Activated T-helper 2 cell treated with anti-CD3 and anti-CD28 coated beads, Interferon-gamma antibody, Interleukin-2, Interleukin-4, amounts not matched to agents 10 μg/mL and 5 μg/mL and 100 μg/mL, durations not matched to agents 14 hours and 24 hours and 36 hours (primary cell): ENCODE measurements around the gene POLL. TPM values are rescaled to one million over a fixed set of nuclear protein-coding genes. Genes with fewer than 3 reads are reported as not detected.
"Not testable (repeated sequence)": the region's sequence is repeated elsewhere in the genome, so short reads cannot be mapped to it uniquely, and the experiment has no call there.

Source experiments
- DNase-seq: peaks from one replicate; pipeline ENCODE4 v3.0.0; 2021; ENCODE audit warnings: low spot score
- H3K27ac Mint-ChIP-seq: one replicate; pipeline ENCODE4 v1.8.0; 2021; ENCODE audit warnings: mixed read lengths
- H3K27me3 Mint-ChIP-seq: one replicate; pipeline ENCODE4 v1.8.0; 2021; ENCODE audit warnings: low read depth, mixed read lengths
- H3K36me3 Mint-ChIP-seq: one replicate; pipeline ENCODE4 v1.8.0; 2021; ENCODE audit warnings: low read depth, mixed read lengths
- H3K4me1 Mint-ChIP-seq: one replicate; pipeline ENCODE4 v1.8.0; 2021; ENCODE audit warnings: low read depth, mixed read lengths
- H3K4me3 Mint-ChIP-seq: one replicate; pipeline ENCODE4 v1.8.0; 2021; ENCODE audit warnings: low read depth, mild to moderate bottlenecking, moderate library complexity, mixed read lengths
- H3K9me3 Mint-ChIP-seq: one replicate; pipeline ENCODE4 v1.8.0; 2021; ENCODE audit warnings: mixed read lengths
- intact Hi-C: fragments of 100-400 bp; cut with micrococcal nuclease; formaldehyde crosslinking; loops from one replicate; pipeline ENCODE4 v1.15.1; 2023
- total RNA-seq: library from RNA; stranded (reverse); gene quantifications from 2 replicates; pipeline ENCODE4 v1.2.3, GENCODE V29; 2022

POLL gene
- total RNA-seq = 32.4 and 33.4 TPM in 2 replicates

DNA sequence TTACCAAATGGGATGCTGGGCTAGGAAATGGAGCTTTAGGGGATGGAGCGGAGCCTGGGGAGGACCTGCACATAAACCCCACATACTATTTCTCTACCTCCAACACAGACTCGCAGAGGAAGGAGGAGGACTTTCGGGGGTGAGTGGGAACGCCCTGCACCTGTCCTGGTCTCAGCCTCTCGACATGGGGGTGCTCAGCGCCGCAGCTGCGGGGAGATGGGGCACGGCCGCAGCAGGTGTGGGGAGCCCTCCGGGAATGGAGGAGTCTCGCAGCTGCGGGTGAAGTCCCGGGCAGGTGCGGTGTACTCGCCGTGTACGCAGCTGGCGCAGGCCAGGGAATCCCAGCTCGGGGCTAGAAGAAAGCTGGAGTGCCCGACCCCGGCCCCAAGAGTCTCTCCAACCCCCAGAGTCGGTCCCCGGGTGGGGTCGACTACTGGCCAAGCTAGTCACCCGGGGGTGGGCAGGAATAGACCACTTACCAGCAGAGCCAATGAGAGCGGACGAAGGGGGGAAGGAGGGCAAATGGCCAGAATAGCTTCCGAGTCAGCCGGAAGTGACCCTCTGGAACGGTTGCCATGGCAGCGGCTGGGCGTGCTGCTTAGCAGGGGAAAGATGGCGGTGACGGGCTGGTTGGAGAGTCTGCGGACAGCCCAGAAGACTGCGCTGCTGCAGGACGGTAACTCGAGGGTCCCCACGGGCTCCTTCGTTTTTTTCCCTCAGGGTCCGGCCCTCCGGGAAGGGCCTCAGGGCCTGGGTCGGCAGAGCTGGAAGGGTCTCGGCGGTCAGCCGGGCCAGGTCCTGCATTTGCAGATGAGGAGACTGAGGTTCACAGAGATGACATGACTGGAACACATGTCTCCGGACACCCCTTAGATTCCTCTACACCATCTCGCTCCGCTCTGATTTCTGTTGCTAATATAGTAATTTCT is at the start of gene POLL, which contains the start of gene DPCD:
POLL (minus strand) TSS at position 533 of the 929 bp plus-strand sequence. CDS start 897 bp downstream, outside the sequence.
DPCD (plus strand) TSS at position 597 of the 929 bp plus-strand sequence; CDS start at position 613, 16 bp downstream.
- H3K27me3 Mint-ChIP-seq = no peaks in the 10 kb centered on the region
- peak within 1 kb of the TSS; percentile 76 for H3K27ac Mint-ChIP-seq
- intact Hi-C loops = no loop called here
- peaks cover 22% of the 10 kb centered on the region for H3K36me3 Mint-ChIP-seq
- peak within 1 kb of the TSS; percentile 95 for H3K4me3 Mint-ChIP-seq
- peaks cover 12% of the 10 kb centered on the region for H3K4me1 Mint-ChIP-seq
- DNase-seq = peak; percentile 83
- H3K9me3 Mint-ChIP-seq = no peaks in the 10 kb centered on the region

DNA sequence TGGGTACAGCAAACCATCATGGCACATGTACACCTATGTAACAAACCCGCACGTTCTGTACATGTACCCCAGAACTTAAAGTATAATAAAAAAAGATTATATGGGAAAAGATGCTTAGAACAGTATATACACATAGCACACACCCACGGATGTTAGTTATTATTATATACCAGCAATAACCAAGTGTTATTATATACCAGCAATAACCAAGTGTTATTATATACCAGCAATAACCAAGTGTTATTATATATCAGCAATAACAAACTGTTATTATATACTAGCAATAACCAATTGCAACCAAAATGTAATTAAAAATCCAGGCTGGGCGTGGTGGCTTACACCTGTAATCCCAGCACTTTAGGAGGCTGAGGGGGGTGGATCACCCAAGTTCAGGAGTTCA is 45.5 kb upstream of the POLL start:
- H3K27me3 Mint-ChIP-seq, H3K9me3 Mint-ChIP-seq, H3K27ac Mint-ChIP-seq, H3K4me3 Mint-ChIP-seq, DNase-seq, H3K4me1 Mint-ChIP-seq, intact Hi-C loops: not testable (repeated sequence)
- H3K36me3 Mint-ChIP-seq = peaks cover 20% of the 10 kb centered on the region

DNA sequence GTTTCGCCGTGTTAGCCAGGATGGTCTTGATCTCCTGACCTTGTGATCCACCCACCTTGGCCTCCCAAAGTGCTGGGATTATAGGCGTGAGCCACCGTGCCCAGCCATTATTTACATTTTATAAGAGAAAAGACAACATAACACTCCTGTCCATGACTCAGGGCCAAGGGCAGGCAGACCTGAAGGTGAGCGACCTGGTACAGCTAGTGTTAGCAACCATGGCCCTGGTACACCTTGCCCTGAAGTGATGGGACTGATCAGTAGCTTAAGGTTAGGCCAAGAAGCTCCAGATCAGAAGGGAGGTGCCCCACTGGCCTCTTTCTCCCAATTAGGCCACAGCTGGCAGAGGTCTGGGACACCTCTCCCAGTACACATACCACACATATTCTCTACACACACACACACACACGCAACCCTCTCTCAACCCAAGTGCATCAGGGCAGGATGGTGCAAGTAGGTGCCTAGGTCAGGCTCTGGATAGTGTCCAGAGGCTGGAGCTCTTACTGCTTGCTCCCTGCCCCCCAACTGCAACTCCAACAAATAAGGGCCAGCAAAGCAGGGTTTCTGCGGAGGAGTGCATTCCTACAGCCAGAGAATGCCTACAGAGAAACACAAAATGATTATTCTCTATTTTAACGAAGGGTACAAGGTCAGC is 43.9 kb upstream of the POLL start:
- no peak for DNase-seq
- Mint-ChIP-seq H3K4me1 (no peaks in the 10 kb centered on the region), H3K9me3 (no peaks in the 10 kb centered on the region), H3K27ac (no peak overlapping the region), H3K27me3 (no peaks in the 10 kb centered on the region), H3K36me3 (peaks cover 9% of the 10 kb centered on the region), H3K4me3 (no peak overlapping the region)
- intact Hi-C loops = no loop called here

DNA sequence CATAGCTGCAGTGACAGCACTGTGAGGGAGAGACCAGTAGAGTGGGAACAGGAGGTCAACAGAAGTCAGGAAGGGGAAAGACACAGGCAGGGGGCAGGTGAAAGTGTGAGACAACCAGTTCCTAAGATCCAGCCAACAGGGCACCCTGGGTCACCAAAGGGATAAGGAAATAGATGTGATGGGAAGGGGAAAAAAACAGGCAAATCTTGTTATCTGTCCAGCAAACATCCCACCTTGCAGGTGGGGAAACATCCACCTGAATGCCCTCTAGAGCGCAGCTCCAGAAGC is 42.5 kb upstream of the POLL start:
- Mint-ChIP-seq H3K4me3 (no peak overlapping the region), H3K27ac (no peak overlapping the region), H3K4me1 (no peaks in the 10 kb centered on the region), H3K9me3 (no peaks in the 10 kb centered on the region), H3K27me3 (no peaks in the 10 kb centered on the region), H3K36me3 (peaks cover 7% of the 10 kb centered on the region)
- no peak for DNase-seq
- intact Hi-C loops = no loop called here

DNA sequence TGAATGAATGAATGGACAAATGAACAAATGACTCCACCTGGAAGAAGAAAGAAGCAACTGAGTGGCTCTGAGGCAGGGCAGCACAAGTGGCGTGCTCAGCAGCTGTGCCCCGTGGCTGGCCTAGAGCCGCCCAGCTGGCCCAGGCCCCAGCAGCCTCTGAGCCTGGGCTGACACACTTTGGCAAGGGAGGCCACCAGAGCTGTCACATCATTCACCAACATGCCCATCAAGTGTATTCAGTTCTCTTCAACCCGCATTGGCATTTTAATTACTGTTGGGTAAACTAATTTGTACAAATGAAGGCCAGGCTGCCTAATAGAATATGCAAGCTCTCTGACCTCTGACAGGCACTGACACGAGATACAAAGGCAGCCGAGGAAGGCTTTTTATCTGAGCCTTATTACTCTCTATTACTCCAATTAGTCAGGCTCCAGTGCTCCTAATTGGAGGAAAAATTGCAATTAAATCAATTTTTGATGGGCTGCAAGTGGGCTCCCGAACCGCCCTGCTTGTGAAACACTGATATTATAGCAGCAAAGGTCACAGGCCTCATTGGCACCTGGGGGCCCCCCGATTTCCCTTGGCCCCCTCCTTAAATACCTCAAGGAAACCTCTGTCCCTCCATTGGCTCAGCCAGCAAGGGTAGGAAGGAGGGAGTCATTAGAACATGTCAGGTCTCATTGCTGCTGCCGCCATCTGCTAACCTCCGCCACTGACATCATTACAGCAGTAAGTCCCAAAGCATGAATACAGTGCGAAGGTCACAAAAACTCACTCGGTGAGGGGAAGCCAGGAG is 42.0 kb upstream of the POLL start:
- Mint-ChIP-seq H3K4me3 (no peak overlapping the region), H3K9me3 (no peaks in the 10 kb centered on the region), H3K36me3 (peaks cover 6% of the 10 kb centered on the region), H3K27me3 (no peaks in the 10 kb centered on the region), H3K27ac (no peak overlapping the region), H3K4me1 (no peaks in the 10 kb centered on the region)
- intact Hi-C loops = no loop called here
- no peak for DNase-seq

DNA sequence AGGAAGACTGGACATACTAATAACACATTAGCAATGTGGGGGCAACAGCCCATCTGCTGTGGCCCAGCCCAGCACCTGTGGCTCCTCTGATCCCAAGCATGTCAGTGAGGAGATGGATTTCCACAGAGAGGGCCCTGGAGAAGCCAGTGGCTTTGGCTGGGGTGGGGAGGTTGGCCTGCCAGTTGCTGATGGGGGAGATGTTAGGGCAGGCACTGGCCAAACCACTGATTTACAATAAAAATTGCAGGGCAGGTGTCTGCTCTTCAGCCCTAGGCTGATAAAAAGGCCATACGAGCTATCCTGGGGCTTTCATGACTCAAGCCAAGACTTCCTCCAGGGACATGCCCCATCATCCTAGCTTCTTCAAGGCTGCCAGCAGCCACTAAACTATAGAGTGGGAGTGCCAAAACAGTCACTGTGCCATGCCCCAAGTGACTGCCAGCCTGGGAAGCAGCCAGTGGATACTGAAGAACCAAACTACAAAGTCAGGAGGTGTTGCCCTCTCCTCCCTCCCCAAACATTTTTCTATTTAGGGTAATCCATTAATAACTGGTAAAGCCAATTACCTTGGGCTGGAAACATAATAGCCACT is 37.9 kb upstream of the POLL start:
- no peak overlapping the region for H3K4me3 Mint-ChIP-seq
- H3K9me3 Mint-ChIP-seq = no peaks in the 10 kb centered on the region
- intact Hi-C loops = no loop called here
- H3K36me3 Mint-ChIP-seq = peaks cover 27% of the 10 kb centered on the region
- H3K27me3 Mint-ChIP-seq = no peaks in the 10 kb centered on the region
- no peaks in the 10 kb centered on the region for H3K4me1 Mint-ChIP-seq
- DNase-seq = no peak
- H3K27ac Mint-ChIP-seq = no peak overlapping the region

DNA sequence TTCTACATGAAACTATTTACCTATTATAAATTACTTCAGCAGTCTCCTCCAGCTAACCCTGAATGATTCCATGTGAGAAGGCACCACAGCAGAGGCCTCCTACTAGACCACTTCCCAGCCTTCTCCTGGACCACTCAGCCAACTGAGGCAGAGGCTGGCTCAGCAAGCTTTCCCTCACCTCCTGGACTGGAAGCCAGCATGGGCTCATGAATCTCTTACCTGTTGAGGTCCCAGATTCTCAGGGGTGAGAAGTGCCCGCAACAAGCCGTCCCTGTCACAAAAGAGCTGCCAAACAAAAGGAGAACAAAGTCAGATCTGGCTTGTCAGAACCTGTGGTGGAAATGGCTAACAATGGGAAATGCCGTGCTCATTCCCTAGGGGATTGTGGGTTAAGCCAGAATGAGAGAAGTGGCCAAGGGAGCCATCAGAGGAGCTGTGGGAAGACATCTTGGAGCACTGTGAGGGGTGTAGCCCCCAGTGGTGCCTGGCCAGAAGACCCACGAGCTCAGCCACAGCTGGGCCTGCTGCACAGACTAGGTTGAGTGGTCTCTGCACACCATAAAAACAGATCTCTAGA is 36.6 kb upstream of the POLL start:
- H3K27me3 Mint-ChIP-seq = no peaks in the 10 kb centered on the region
- intact Hi-C loops = no loop called here
- H3K27ac Mint-ChIP-seq = no peak overlapping the region
- H3K36me3 Mint-ChIP-seq = peaks cover 32% of the 10 kb centered on the region
- no peak overlapping the region for H3K4me3 Mint-ChIP-seq
- H3K9me3 Mint-ChIP-seq = no peaks in the 10 kb centered on the region
- no peaks in the 10 kb centered on the region for H3K4me1 Mint-ChIP-seq
- DNase-seq = no peak

DNA sequence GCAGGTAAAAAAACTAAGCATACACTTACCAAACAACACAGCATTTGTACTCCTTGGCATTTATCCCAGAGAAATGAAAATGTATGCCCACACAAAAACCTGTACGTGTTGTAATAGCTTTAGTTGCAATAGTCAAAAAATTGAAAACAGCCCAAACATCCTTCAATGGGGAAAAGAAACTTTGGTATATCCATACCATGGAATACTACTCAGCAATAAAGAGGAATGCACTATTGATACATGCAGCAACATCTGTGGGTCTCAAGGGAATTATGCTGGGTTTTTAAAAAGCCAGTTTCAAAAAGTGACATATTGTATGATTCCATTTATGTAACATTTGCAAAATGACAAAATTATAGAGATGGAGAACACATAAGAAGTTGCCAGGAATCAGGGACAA is 35.5 kb upstream of the POLL start:
- intact Hi-C loops = no loop called here
- Mint-ChIP-seq H3K36me3 (peaks cover 32% of the 10 kb centered on the region), H3K4me1 (no peaks in the 10 kb centered on the region), H3K27me3 (no peaks in the 10 kb centered on the region), H3K9me3 (no peaks in the 10 kb centered on the region), H3K27ac (no peak overlapping the region), H3K4me3 (no peak overlapping the region)
- no peak for DNase-seq

DNA sequence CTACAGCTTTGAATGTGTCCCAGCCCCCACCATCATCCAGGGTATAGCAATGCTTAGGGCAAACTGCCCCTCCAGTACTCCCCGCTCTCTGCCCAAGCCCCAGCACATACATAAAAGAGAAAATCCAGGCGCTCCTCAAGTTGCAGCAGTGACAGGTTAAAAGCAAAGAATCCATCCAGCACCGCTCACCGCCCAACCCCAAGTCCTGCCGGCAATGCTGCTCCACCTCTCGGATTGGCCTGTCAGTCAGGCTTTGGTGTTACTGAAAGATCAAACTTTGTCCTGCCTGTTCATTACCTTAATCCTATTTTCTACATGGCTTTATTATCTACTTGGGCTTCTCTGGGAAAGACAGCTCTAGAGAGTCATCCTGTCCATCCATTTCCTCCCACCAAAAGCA is 31.9 kb upstream of the POLL start:
- no peak overlapping the region for H3K4me3 Mint-ChIP-seq
- no peaks in the 10 kb centered on the region for H3K4me1 Mint-ChIP-seq
- H3K27me3 Mint-ChIP-seq = no peaks in the 10 kb centered on the region
- DNase-seq = no peak
- peaks cover 30% of the 10 kb centered on the region for H3K36me3 Mint-ChIP-seq
- no peak overlapping the region for H3K27ac Mint-ChIP-seq
- intact Hi-C loops = no loop called here
- no peaks in the 10 kb centered on the region for H3K9me3 Mint-ChIP-seq

DNA sequence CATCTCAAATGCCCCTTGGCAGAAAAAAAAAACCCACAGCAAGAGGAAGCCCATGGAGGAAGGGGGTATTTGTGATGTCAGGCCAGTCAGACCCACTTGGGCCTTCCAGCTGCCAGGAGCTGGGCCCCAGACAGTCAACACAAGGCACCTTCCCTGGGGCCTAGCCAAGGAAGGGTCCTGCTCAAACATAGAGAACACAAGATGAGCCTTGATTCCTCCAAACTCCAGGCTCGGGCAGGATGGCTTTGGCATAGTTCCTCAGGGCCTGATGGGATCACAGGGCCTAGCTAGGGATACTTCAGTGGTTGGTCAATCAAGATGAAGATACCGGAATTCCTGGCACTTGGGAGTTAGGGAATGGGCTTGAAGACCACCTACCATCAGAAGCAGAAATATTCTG is 30.8 kb upstream of the POLL start:
- H3K27ac Mint-ChIP-seq = no peak overlapping the region
- intact Hi-C loops = no loop called here
- H3K36me3 Mint-ChIP-seq = peaks cover 24% of the 10 kb centered on the region
- H3K4me3 Mint-ChIP-seq = no peak overlapping the region
- no peak for DNase-seq
- H3K4me1 Mint-ChIP-seq = no peaks in the 10 kb centered on the region
- no peaks in the 10 kb centered on the region for H3K27me3 Mint-ChIP-seq
- no peaks in the 10 kb centered on the region for H3K9me3 Mint-ChIP-seq

DNA sequence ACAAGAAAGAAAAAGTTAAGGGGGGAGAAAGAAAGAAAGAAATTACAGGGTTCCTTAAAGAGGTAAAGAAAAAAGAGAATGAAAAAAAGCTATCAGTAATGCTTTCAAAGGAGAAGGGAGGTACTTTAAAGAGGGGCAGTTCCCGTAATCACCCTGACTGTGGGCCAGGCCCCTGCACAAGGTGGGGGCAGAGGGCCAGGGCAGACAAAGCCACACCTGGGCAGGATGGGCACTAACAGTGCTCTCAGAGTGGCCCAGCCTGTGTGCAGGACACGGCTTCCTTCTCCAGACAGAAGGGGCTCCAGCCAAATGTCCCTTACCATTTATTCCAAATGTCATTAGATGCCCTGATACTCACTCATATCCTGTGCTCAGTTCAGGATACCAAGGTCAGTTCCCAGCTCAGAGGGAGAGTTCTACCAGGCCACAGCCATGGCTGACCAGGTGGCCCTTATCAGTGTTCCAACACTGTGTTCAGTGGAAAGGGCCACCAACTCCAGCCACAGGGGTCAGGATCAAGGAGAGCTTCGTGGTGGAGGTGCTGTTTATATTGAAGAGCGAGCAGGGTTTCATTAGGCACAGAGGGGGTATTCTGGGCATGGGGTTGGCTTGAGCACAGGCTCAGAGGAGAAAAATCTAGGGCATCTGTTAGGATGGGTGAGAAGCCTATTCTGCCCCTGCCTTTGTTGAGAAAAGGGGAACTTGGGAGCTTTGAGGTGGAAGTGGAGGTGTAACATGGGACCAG is 29.9 kb upstream of the POLL start:
- H3K9me3 Mint-ChIP-seq = no peaks in the 10 kb centered on the region
- intact Hi-C loops = no loop called here
- no peaks in the 10 kb centered on the region for H3K27me3 Mint-ChIP-seq
- no peak for DNase-seq
- no peaks in the 10 kb centered on the region for H3K4me1 Mint-ChIP-seq
- no peak overlapping the region for H3K27ac Mint-ChIP-seq
- no peak overlapping the region for H3K4me3 Mint-ChIP-seq
- peaks cover 20% of the 10 kb centered on the region for H3K36me3 Mint-ChIP-seq
